BJ (cell line): Measurements from ENCODE around the gene CYP3A5. TPM values are rescaled to one million over a fixed set of nuclear protein-coding genes. Genes with fewer than 3 reads are reported as not detected.

ENCODE experiments used
- CTCF ChIA-PET: fragments of 350-600 bp; formaldehyde crosslinking; extraction: SDS; loops from one replicate; lab custom pipeline; 2021; ENCODE audit warnings: antibody characterized with exemption, inconsistent platforms; lab: Yijun Ruan, JAX
- POLR2A ChIA-PET: fragments of 300-600 bp; sonication (Branson Sonifier 250); formaldehyde crosslinking; extraction: SDS; loops from one replicate; lab custom pipeline; 2021; ENCODE audit warnings: antibody characterized with exemption; lab: Charles Lee
- DNase-seq: peaks from one replicate; pipeline ENCODE4 v3.0.0-alpha.2; 2011; ENCODE audit warnings: low read depth
- H3K27me3 ChIP-seq: 2 replicates; pipeline ENCODE4 v1.6.0; 2011; ENCODE audit warnings: low read length; ENCODE audit not compliant: control insufficient read depth, insufficient read depth
- H3K36me3 ChIP-seq: 2 replicates; pipeline ENCODE4 v1.5.1; 2011; ENCODE audit warnings: low read length; ENCODE audit not compliant: control insufficient read depth, insufficient read depth
- H3K4me3 ChIP-seq: 2 replicates; pipeline ENCODE4 v1.5.1; 2011; ENCODE audit warnings: low read depth, mild to moderate bottlenecking, control low read depth, low read length
- polyA plus RNA-seq: library from polyadenylated mRNA; depleted of rRNA; stranded (reverse); fragments of >200 nt; gene quantifications from 2 replicates; pipeline ENCODE4 v1.2.3, GENCODE V29; 2011
- TF ChIP-seq, protein P1 (sequence below): IDR thresholded peaks from 2 replicates; pipeline ENCODE4 v1.5.1; 2011; ENCODE audit warnings: low read depth, mild to moderate bottlenecking, control low read depth, inconsistent platforms, low read length, moderate library complexity; ENCODE audit not compliant: insufficient read depth

Gene CYP3A5
- polyA plus RNA-seq, 1 experiment, result not detected

DNA sequence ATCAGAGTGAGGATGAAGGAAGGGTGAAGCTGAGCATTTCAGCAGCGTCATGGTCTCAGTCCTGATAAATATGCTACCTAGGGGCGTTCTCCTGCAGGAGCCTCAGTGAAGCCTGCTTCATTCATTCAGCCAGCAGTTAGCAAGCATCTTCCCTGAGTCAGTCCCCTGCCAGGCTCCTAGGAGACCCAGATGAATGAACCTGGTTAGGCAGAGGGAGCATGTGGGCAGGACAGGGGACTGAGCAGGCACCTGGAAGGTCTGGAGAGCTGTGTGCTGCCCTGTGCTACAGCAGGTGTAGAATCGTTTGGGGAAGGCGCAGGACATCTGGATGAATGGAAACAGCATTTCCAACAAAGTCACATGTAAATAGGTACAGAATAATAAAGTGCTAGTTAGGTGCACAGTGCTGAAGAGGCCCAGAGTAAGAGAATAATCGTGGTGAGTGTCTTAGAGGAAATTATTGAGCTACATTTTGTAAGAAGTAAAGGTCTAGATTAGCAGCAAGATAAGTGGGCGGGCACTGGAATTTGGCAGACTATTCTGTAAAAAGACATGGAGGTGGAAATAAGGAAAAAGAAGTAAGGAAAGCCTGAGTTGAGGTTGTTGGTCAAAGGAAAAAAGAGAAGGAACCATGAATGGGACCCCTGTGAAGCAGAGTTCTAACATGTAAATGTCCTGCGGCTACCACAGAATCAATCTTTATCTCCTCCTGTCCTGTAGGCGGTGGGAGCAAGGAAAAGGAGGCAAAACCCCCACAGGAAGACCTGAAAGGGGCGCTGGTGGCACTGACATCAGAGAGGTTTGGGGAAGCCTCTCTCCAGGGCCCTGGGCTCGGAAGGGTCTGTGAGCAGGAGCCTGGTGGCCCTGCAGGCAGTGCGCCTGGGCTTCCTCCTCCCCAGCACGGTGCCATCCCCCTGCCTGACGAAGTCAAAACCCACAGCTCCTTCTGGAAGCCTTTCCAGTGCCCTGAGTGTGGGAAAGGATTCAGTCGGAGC is 51.0 kb downstream of the CYP3A5 start:
- no peak for DNase-seq
- TF ChIP-seq, protein P1, sequence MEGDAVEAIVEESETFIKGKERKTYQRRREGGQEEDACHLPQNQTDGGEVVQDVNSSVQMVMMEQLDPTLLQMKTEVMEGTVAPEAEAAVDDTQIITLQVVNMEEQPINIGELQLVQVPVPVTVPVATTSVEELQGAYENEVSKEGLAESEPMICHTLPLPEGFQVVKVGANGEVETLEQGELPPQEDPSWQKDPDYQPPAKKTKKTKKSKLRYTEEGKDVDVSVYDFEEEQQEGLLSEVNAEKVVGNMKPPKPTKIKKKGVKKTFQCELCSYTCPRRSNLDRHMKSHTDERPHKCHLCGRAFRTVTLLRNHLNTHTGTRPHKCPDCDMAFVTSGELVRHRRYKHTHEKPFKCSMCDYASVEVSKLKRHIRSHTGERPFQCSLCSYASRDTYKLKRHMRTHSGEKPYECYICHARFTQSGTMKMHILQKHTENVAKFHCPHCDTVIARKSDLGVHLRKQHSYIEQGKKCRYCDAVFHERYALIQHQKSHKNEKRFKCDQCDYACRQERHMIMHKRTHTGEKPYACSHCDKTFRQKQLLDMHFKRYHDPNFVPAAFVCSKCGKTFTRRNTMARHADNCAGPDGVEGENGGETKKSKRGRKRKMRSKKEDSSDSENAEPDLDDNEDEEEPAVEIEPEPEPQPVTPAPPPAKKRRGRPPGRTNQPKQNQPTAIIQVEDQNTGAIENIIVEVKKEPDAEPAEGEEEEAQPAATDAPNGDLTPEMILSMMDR, result no peak
- CTCF ChIA-PET, result no interaction called here
- Histone ChIP-seq H3K4me3 (no peak overlapping the region), H3K27me3 (no peaks in the 10 kb centered on the region), H3K36me3 (peaks cover 32% of the 10 kb centered on the region)
- POLR2A ChIA-PET, result no interaction called here

DNA sequence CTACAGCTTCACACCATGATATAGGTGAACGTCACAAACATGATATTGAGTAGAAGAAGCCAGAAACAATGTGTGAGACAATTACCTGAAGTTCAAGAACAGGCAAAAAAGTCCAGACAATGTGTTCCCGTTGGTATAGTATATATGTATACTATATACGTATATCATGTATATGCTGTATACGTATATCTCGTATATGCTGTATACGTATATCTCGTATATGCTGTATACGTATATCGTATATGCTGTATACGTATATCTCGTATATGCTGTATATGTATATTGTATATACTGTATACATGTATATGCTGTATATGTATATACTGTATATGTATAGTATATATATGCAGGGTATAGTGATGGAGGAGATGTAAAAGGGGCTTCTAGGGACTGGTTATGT is 52.3 kb downstream of the CYP3A5 start:
- CTCF ChIA-PET, result interaction anchor here (0.7 kb wide), 1 partner anchor 1376 kb away, joined by 4 read pairs; no protein-coding TSS in a partner anchor
- TF ChIP-seq, protein P1, result no peak
- H3K36me3 ChIP-seq, result peaks cover 41% of the 10 kb centered on the region

DNA sequence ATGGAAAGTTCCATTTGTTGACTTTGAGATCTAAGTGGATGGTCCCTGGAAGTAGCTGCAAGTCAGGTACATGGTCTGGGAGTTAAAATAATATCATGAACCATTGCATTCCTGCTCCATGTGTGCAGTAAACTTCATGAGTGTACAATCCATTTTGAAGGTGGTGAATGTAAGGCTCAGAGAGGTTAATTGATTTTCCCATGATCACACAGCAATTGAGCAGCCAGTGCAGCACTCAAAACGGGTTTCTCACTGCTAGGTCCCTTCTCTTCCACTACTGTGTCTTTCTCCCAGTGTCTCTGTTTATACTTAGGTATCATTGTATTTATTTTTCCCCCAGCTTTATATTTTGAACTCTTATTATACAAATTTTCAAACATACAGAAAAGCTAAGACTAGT is 53.1 kb downstream of the CYP3A5 start:
- Histone ChIP-seq H3K4me3 (no peak overlapping the region), H3K36me3 (peaks cover 42% of the 10 kb centered on the region), H3K27me3 (no peaks in the 10 kb centered on the region)
- ChIA-PET CTCF (no interaction called here), POLR2A (no interaction called here)
- TF ChIP-seq, protein P1, result no peak
- no peak for DNase-seq

More for the DNA sequence above, 52.3 kb downstream of the CYP3A5 start:
- H3K27me3 ChIP-seq, result no peaks in the 10 kb centered on the region
- no peak for DNase-seq
- H3K4me3 ChIP-seq, result no peak overlapping the region
- POLR2A ChIA-PET, result no interaction called here

DNA sequence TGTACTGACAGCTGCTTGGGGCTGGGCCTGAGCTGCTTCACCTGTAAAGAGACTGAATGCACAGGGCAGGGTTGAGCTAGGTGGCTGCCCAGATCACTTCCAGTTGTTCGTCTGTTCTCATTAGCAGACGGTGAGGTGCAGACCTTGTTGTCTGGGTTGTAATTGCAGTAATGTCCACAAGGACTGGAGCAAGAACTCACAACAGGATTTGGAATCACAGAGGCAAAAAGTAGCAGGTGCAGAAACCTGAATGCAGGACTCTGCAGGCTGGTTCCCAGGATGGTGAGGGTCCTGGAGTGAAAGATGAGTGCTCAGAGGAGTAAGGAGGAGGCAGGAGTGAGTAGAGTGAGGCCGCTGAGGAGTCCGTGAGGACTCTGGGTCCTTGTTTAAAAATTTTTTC is 53.8 kb downstream of the CYP3A5 start:
- no peak for DNase-seq
- H3K27me3 ChIP-seq, result no peaks in the 10 kb centered on the region
- POLR2A ChIA-PET, result no interaction called here
- TF ChIP-seq, protein P1, result no peak
- H3K4me3 ChIP-seq, result no peak overlapping the region
- H3K36me3 ChIP-seq, result peaks cover 48% of the 10 kb centered on the region
- CTCF ChIA-PET, result no interaction called here

DNA sequence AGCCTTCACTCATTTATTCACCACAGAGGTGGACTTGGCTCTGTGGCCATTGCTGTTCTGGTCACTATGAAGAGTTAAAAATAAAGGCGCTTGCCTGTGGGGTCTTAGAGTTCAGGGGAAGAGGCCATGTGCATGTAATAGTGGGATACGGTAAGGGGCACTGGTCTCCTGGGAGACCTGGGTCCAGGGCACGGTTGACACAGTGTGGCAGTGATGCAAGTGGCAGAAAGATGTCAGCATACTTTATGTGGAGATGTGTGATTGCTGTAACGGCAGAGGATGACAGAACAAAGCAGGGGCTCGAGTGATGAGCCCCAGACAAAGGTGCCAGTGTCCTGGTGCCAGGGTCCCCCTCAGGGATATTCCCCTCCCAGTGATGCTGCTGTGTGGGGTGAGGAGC is 54.5 kb downstream of the CYP3A5 start:
- TF ChIP-seq, protein P1, result no peak
- ChIA-PET POLR2A (no interaction called here), CTCF (no interaction called here)
- H3K36me3 ChIP-seq, result peaks cover 50% of the 10 kb centered on the region
- H3K4me3 ChIP-seq, result no peak overlapping the region
- no peaks in the 10 kb centered on the region for H3K27me3 ChIP-seq
- no peak for DNase-seq
